ENCODE measurements around the gene CARD10. TPM values are rescaled to one million over a fixed set of nuclear protein-coding genes. Genes with fewer than 3 reads are reported as not detected.

CARD10 gene
- total and polyA plus RNA-seq, 2 of the 13 experiments (the other 11 are each of a cell fraction or from before 2014, with no cell fraction given) = 35.2 to 55.8 TPM

- peak; percentile 99 for TF ChIP-seq ZNF609 (CRISPR knock-in tag; IDR thresholded peaks at IDR 0.05; ENCODE audit: borderline replicate concordance)
- TF ChIP-seq FOXJ3 (CRISPR knock-in tag; IDR thresholded peaks at IDR 0.05; ENCODE audit: borderline replicate concordance) = peak; percentile 67; the same call in 1 of the 2 replicates
- no peak for TF ChIP-seq ZNF777 (CRISPR knock-in tag; IDR thresholded peaks at IDR 0.05)
- peak; percentile 89 for TF ChIP-seq JUNB (CRISPR knock-in tag; IDR thresholded peaks at IDR 0.05; ENCODE audit: borderline replicate concordance)
- TF ChIP-seq IRF2 (CRISPR knock-in tag; IDR thresholded peaks at IDR 0.05) = peak; percentile 85
- peak; percentile 95 for TF ChIP-seq SPEN (CRISPR knock-in tag; IDR thresholded peaks at IDR 0.05; ENCODE audit: low read depth)
- peak; percentile 89; the same call in 1 of the 2 replicates for TF ChIP-seq ZNF101 (CRISPR knock-in tag; IDR thresholded peaks at IDR 0.05; ENCODE audit: borderline replicate concordance, low read depth)
- no peak for TF ChIP-seq MLLT10 (CRISPR knock-in tag; IDR thresholded peaks at IDR 0.05)
- TF ChIP-seq ZNF343 (CRISPR knock-in tag; IDR thresholded peaks at IDR 0.05) = peak; percentile 88
- peak; percentile 98 for TF ChIP-seq SKIL (CRISPR knock-in tag; IDR thresholded peaks at IDR 0.05; ENCODE audit: borderline replicate concordance)
- no peak for TF ChIP-seq ZNF597 (CRISPR knock-in tag; IDR thresholded peaks at IDR 0.05)
- 0 out of 2 replicates have a peak, but pooled peaks have one; percentile 48 for TF ChIP-seq ZSCAN12 (CRISPR knock-in tag; IDR thresholded peaks at IDR 0.05)
- TF ChIP-seq PHB2 (IDR thresholded peaks at IDR 0.05; ENCODE audit: partially characterized antibody) = no peak
- TF ChIP-seq DNMT1 (CRISPR knock-in tag; IDR thresholded peaks at IDR 0.05) = no peak
- peak; percentile 87 for TF ChIP-seq HMG20A (CRISPR knock-in tag; IDR thresholded peaks at IDR 0.05; ENCODE audit: borderline replicate concordance)
- TF ChIP-seq SIN3B (IDR thresholded peaks at IDR 0.05; ENCODE audit: low read length) = no peak
- TF ChIP-seq SNAI1 (CRISPR knock-in tag; IDR thresholded peaks at IDR 0.05; ENCODE audit: borderline replicate concordance) = peak; percentile 93; the same call in 1 of the 2 replicates
- TF ChIP-seq ZNF572 (CRISPR knock-in tag; IDR thresholded peaks at IDR 0.05) = peak; percentile 92
- TF ChIP-seq ZNF770 (CRISPR knock-in tag; IDR thresholded peaks at IDR 0.05) = no peak; the same call in 1 of the 2 replicates
- TF ChIP-seq SMYD3 (CRISPR knock-in tag; IDR thresholded peaks at IDR 0.05) = peak; percentile 63; the same call in 1 of the 2 replicates
Measured at GRCh38 chr22:37501610-37502341, 17.4 kb downstream of the CARD10 start (continued).

Data from HepG2 (cell line).